Measurements from ENCODE around the gene TMEM30A.
A peak's percentile ranks its signal among the peaks of the same experiment; 100 is the strongest.

The TMEM30A gene

DNA sequence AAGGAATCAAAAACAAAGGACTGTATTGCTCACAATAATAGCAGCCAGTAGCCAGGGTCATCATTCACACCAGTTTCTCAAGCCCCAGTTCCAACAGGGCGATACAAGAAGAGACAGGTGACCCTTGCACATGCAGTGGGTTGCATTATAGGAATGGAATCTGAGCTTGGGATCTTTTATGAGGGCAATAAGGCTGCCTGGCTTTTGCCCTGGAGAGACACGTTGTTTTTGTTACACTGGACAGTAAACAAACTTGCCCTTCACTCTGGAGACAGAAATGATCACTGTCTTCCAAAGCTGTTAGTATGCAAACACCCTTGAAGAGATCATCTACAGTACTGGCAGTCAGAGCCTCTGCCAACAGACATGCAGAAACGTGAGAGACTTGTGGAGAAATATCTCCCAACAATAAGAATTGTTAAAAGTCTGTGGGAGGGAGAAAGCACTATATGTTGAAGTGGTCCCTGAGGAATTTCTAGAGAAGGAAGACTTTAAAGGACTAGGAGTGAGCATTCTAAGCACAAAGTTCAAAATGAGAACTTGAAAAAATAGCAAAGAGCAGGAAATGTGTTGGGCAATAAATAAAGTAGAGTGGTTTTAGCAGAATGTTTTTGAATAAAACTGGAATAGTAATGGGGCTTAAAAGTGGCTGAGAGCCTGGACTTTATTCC, 72.5 kb downstream of the TMEM30A start:
- no peak for DNase-seq

GRCh38 chr6:75210885-75211739, 73.5 kb downstream of the TMEM30A start:
- peak in 5 of 6 experiments; percentile 25 to 69 (median 34) for DNase-seq

- no peak for DNase-seq
These were observed 75.3 kb downstream of the TMEM30A start for GRCh38 chr6:75209184-75209723.

DNA sequence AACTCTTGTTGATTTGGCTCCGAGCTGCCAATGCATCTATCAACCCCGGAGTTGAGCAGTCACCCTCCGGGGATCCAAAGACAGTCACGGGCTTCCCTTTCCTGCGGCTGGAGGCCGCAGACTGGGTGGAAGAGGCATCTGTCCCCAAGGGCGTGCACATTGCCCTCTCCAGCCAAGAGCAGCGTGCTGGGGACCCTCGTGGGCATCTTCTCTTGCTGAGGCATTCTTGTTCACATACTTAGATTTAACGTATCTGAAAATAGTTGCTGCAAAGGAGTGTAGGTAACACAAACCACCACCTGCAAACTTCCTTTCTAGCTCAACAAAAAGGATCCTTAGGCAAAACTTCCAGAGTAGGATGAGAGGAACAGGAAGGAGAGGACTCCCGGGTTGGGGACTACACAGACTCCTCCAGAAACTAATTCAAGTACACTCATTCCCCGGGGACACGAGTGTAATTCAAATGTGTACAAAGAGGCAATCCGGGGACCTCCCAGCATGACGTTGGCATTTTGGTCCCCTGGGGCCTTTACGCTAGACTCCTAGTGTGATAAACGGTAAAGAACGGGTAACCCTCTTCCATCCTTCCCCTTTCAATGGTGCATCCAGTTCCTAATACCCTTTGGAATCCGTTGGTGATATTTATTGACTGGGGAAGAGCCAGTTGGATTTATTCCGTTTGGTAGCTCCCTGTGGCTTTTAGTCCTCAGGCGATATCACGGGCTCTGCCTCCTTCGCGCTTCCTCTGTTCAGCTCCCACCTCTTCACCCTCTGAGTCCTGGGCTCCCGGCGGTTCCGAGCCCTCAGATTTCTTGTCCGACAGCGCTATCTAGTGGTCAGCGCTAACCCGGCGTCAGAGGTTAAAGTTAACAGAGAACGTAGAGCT, 76.1 kb downstream of the TMEM30A start:
- DNase-seq, result peak; percentile 53 to 80 (median 68)

DNA sequence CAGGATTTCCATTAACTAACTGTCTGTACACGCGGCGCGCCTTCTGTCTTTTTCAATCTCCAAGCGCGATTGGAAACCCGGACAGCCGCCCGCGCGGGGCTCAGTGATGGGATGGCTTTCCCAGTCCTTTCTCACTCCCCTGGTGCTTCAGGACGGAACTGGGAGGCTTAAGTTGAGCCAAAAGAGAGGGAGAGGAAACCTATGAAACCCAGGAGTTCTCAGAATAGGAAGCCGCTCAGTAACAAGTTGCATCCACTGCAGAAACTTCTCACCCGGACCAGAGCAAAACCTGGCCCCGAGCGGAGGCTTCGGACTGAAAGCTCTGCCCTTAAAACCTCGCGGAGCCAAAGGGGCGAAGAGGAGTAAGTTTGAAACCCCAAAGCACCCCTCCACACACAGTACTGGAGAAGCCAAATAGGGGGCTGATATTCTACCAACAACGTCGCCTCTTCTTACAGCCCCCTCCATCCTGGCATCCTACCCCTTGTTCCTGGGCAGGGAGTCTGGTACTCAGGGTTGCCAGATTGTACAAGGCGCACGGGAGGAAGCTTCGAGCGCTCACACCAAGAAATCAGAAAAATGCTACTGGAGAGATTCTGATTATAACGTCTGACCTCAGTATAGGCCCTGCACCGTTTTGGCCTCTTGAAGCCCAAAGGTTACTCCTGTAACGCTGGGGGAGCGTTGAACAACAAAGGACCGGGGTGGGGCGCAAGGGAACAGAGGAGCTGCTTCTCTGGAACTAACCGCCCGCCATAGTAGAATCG, 77.8 kb downstream of the TMEM30A start:
- DNase-seq, result peak in 1 of 6 experiments; percentile 24

DNA sequence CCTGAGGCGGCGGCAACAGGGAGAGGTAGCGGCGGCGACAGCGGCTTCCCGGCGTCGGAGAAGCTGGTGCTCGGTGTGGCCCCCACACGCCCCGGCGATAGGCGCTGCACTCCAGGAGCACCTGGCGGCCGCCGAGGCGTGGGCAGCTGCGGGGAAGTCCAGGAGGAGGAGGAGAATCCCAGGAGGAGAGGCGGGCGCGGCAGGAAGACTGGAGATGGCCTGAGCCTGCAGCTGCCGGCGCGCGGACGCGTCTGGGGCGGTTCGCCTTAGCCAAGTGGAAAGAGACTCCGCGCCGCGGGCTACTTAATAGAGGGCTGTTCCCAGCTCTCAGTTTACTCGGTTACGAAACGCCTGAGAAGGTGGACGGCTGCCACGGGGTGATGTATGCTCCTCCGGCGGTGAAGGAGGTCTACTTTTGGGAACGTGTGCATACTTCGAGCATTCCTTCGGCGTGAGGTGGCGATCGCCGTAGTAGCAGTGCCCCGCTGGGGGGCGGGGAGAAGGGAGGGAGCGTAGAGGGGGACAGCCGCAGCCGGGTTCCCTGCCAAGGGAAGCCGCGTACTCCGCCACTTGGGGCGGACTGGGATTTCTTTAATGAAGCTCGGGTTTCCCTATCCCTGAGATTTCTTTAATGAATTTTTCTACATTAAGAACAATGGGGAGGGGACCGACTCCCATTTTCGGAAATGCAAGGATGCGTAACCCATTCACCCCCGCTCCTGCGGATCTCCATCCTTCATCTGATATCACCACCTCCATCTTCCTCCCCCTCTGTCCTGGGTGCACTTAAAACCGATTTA, 78.6 kb downstream of the TMEM30A start, which contains the start of gene COL12A1:
COL12A1 (minus strand) TSS at position 278 of the 800 bp plus-strand sequence. CDS start 3,261 bp downstream, outside the sequence.
- peak in 1 of 6 experiments; percentile 8 for DNase-seq

DNA sequence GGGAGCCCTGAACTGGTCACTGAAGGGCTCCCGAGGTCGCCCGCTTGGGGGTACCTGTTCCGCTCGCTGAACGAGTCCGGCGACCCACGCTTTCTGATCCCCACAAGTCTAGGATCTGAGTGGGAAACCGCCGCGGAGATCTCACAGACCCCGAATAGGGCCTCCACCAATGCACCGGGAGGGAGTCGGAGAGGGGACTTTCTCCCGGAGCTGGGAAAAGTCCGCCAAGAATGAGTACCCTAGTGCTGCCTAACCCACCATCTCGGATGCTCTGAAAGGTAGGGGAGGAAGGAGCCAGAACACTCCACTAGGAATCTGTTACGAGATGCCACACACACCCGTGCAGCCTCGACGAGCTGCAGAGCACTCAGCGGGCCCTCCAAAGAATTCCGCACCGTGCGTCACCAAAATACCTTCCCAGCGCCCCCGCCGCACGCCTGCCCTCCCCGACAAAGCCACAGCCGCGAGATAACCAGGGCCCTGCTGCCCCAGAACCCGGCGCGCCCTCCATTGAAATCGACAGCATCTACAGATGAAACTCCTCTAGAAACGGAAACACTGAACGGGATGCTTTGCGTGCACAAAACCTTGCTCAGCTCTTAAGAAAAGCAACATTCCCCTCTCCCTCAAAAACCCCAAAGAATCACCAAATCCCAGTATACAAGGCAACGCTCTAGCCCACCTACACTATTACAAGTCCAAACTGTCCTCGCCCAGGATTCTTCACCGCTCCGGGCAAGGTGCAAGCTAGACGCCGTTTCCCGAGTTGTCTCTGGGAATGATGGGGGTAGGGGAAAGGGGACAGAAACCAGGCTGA, 79.4 kb downstream of the TMEM30A start:
- DNase-seq, result peak in 1 of 6 experiments; percentile 22

DNA sequence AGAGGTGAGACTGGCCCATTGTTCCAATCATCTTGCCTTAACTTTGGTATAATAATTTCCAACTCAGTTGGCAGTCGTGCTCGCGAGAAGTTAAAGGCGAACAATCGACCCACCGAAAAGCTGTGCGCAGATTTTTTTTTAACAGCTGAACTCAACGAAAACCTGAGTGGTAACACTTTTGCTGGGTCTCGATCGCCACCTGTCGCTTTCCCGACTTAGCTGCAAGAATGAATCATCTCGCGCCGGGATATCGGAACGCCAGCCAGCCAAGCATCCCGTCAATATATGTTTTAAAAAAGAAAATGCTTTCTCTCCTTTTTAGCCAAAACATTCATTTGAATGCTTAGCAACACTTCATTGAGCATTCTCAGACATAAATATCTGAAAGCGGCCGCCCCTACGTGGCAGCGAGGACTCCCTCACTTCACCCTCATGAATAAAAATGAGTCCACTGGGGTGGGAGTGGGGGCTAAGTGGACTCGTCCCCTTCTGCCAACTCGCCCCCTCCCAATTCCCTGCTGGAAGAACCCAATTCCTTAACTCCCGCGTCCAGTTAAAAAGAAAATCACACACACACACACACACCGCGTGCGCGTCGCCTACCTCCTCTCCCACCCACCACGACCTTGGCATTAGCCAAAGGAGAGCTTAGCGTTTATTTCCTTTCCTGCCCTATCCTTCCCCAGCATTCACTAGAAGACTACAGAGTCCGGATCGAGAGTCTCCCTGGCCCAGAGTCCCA, 80.2 kb downstream of the TMEM30A start:
- peak in 1 of 6 experiments; percentile 3 for DNase-seq

DNA sequence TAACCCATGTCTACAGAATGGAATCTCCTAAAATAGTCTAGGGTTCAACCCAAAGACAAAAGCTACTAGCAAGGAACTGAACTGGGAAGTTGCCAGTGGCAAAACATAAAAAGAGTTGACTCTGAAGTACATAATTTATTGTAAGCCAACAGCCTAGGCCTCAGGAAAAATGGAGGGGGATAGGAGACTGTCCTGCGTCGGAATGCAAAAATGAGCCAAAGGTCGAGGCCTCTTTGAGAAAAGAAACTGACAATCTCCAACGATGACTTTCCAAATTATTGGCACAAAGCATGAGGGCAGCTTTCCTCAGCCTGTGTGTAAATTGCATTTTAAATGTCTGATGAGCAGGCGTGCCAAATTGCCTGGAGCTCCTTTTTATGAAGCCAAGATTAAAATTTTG, 80.9 kb downstream of the TMEM30A start:
- DNase-seq, result no peak

Data from stimulated activated naive CD4-positive, alpha-beta T cell (primary cell).